ENCODE data around the gene MRPL10.
"Not testable (repeated sequence)": the region's sequence is repeated elsewhere in the genome, so short reads cannot be mapped to it uniquely, and the experiment has no call there.

Gene MRPL10

DNA sequence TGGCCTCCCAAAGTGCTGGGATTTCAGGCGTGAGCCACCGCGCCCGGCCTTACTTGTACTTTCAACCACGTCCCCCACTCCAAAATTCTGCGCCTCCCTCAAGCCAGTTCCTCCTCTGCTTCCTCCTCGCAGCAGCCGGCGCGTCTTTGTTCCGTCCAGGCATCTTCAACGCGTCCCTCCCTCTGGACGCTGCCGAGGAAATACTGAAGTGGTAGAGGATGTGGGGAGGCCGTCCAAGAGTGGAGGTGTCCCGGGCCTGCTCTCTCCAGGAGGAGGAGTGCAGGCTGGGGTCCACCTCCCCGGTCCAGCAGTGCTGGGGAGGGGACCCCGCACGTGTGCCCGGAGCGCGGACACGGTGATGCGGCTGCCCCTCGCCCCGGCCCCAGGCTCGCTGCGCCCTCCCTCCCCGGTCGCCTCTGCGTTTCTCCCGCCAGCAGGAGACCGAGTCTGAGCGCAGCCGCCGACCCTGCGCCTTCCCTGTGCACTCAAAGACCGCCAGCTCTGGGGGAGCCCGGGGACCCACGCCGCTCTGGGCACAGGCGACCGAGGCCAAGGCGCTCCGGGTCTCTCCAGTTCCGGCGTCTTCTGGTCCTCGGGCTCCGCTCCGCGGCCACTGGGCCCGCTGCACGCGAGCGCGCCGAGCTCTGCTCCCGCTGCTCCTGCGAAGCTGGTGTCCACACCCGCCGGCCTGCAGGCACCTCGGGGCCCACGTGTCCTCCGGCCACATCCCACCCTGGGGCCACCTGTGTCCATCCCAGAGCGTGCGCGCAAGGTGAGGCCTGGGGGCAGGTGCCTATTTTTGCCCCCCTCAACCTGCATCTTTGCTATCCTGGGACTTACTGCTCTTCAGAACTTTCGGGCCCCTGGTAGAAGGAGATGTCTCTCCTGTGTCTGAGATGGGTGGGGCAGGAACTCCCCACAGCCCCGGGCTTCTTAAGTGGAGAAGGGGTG is 41.5 kb downstream of the MRPL10 start:
- peak; percentile 74 to 84 for DNase-seq

DNA sequence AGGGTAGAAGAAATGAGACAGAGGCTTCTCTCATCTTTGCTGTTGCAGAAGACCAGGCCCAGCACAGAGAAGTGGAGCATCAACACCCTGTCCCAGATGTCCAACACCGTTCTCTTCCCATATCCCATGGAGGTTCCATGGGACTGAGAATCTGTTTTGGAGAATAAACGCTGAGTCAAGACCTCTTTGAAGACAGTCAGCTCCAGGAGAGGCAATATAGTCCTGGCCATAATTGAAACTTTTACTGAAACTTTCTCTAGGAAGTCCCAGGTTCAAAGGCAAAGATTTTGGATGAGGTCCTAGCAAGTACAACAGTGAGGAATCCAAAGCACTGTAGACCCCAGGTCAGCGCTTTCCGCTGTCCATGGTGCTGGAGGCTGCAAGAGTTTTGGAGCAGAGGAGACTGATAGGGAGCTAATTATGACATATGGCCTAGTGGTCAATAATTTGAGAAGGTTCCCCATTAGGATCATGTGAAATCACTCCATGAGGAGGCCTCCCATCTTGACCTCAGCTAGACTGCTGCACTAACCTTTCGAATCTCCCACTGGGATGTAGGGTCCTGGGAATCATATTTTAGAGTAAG is 45.7 kb downstream of the MRPL10 start:
- DNase-seq, result no peak

DNA sequence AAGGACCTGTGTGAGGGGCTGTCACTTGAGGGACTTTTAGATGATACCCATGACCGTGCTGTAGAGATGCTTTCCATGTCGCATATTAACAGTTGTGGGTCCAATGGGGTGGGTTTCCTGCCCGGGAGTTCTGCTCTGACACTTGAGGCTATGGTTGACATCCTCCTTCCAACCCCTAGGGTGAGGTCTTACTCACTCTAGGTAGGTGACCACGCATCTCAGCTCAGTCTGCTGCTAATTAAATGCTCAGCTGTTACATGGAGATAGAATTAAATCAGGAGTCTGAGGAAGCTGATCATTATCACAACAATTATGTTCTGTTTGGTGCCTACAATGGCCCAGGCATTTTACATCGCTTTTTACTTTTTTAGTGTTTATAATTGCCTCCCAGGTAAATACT is 49.9 kb downstream of the MRPL10 start:
- DNase-seq, result no peak

DNA sequence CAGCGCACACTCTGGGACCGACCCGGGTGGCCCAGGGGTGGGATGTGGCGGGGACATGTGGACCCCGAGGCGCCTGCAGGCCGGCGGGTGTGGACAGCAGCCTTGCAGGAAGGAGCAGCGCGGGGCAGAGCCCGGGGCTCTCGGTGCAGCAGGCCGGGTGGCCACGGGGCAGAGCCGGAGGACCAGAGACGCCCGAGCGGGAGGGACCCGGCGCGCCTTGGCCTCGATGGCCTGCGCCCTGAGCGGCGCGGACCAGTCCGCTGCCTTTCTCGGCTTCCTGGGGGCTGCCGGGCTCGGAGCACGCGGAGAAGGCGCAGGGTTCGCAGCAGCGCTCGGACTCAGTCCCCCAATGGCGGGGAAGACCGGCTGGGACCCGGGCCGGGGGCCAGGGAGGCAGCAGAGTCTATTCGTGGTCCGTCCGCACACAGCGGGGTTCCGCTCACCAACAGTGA is 53.1 kb downstream of the MRPL10 start:
- no peak for DNase-seq

DNA sequence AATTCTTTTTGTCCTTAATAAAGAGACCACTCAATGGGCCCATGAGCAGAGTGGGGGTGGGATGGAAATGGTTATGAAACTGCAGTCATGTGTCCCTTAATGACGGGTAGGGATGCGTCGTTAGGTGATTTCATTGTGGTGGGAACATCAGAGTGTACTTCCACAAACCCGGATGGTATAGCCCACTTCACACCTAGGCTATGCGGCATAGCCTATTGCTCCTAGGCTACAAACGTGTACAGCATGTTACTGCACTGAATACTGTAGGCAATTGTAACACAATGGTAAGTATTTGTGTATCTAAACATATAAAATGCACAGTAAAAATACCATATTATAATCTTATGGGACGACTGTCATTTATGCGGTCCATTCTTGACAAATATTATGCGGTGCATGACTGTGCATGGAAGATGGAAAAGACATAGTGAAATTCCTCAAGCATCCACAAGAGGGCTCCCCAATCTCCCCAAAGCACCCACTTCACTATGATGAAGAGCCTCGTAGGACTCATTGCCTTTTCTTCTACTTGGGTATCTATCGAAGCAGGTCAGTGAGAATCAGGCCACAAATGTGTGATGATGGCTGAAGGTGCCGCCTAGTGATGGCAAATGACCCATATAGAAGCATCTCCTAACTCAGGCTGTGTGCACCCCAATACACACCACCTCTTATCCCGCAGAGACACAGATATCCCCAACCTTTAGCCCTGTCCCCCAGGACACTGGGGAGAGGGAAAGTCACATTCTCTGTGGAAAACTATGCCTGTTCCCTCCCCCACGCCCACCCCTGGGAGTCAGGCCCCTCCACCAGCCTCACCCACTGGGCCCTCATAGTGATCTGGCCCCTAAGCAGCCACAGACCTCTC is 54.8 kb downstream of the MRPL10 start:
- peak; percentile 21 to 51 for DNase-seq

DNA sequence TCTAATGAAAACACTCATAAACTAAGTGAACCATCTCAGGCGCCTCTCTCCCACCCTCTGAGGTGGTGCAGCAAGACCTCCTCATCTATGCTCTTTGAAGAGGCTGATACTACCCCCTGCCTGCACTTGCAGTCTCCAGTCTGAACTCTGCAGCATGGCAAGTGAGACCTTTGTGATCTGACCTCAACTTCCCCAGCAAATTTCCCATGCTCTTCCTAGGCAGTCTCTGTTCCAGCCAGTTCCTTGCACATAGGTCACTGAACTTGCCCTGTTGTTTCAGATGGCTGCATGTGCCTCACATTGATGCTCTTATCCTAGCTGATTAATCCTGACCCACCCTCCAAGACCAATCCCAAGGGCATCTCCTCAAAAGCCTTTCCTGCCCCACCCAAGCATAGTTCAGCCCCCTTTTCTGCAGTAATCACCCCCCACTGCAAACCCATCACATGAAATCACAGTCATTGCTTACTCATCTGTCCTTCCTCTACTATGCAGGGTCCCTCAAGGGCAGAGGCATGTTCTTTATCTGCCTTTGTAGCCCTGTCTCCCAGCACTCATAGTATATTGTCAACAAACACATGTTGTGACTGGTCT is 56.3 kb downstream of the MRPL10 start:
- no peak for DNase-seq

DNA sequence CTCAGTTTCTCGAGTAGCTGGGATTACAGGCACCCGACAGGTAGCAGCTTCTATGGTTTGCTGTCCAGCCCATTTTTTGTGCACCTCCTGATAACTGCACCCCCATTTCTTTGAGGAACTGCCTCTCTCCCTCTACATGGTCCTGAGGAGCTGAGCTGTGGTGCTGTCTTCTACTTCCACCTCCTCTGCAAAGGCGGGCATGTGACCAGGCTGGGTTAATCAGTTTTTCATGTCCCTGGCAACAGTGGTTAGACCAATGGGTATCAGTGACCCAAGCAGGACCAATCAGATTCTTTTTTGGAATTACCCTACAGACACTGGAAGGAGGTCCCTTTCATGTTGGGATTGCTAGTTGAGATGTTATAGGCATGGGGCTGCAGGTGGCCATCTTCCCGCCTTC is 57.0 kb downstream of the MRPL10 start:
- no peak for DNase-seq

DNA sequence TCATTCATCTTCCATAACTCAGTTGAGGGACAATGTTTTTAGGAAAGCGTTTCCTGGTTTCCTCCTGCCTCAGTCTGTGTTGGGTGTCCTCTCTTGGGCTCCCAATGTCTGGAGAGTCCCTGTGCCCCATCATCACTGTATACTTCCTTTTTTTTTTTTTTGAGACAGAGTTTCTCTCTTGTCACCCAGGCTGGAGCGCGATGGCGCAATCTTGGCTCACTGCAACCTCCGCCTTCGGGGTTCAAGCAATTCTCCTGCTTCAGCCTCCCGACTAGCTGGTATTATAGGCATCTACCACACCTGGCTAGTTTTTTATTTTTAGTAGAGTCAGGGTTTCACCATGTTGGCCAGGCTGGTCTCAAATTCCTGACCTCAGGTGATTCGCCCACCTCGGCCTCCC is 57.7 kb downstream of the MRPL10 start:
- DNase-seq, result not testable (repeated sequence)
